ENCODE measurements around the gene RBM5.

The RBM5 gene

GRCh38 chr3:50140990-50141389 is 52.3 kb downstream of the RBM5 start:
- DNase-seq, result no peak

GRCh38 chr3:50146316-50146901 is 57.7 kb downstream of the RBM5 start:
- DNase-seq, result no peak

GRCh38 chr3:50147016-50147415 is 58.3 kb downstream of the RBM5 start:
- no peak for DNase-seq

- no peak for DNase-seq
Observed at GRCh38 chr3:50147447-50147846, 58.7 kb downstream of the RBM5 start.

- no peak for DNase-seq
Observed at GRCh38 chr3:50147861-50148260, 59.1 kb downstream of the RBM5 start.

- no peak for DNase-seq
Observed at GRCh38 chr3:50150404-50150750, 61.7 kb downstream of the RBM5 start.

- no peak for DNase-seq
Observed at GRCh38 chr3:50150863-50151686, 62.4 kb downstream of the RBM5 start.

GRCh38 chr3:50151728-50152127 is 63.0 kb downstream of the RBM5 start:
- DNase-seq, result no peak

- DNase-seq, result no peak
Observed at GRCh38 chr3:50153782-50154475, 65.2 kb downstream of the RBM5 start.

- DNase-seq, result no peak
Observed at GRCh38 chr3:50154476-50154839, 65.7 kb downstream of the RBM5 start.

GRCh38 chr3:50154840-50155490 is 66.2 kb downstream of the RBM5 start, which contains the start of gene SEMA3F:
TSS of gene SEMA3F (plus strand) at chr3:50155324. CDS start at chr3:50159623, 4,299 bp downstream.
- peak; percentile 41 for DNase-seq

- no peak for DNase-seq
Observed at GRCh38 chr3:50155491-50155878, 66.8 kb downstream of the RBM5 start.

- DNase-seq, result no peak
Observed at GRCh38 chr3:50155891-50156290, 67.2 kb downstream of the RBM5 start.

- peak; percentile 22 for DNase-seq
Observed at GRCh38 chr3:50156549-50157493, 68.1 kb downstream of the RBM5 start.

GRCh38 chr3:50157827-50158529 is 69.3 kb downstream of the RBM5 start:
- peak; percentile 30 for DNase-seq

GRCh38 chr3:50158530-50159146 is 69.9 kb downstream of the RBM5 start:
- DNase-seq, result no peak

- DNase-seq, result no peak
Observed at GRCh38 chr3:50160561-50160983, 71.9 kb downstream of the RBM5 start.

GRCh38 chr3:50161320-50161719 is 72.6 kb downstream of the RBM5 start:
- no peak for DNase-seq

GRCh38 chr3:50162034-50162883 is 73.5 kb downstream of the RBM5 start:
- DNase-seq, result no peak

All from NCI-H510A treated with DMSO at 0.1 percent for 48 hours (cell line).